ENCODE results near the gene CP. TPM values are rescaled to one million over a fixed set of nuclear protein-coding genes. Genes with fewer than 3 reads are reported as not detected.

Gene CP
- total RNA-seq, 1 experiment from 2014 or later = 6.8 TPM

DNA sequence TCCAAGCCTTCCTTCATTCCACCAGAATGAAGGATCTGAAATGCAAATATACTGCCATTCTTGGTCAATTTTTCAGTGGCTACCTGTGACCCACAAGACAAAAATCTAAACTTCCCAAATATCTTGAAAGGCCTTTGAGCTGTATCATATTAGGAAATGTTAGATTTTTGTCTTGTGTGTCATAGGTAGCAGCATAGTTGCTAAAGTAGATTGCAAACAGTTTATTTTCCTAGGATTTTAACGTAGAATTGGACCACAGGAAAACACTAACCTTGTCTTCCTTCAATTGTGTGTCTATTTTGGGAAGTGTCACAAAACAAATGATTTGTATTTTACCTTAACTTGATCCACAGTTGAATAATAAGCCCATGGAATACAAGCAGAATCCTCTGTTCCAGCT lies 42.4 kb downstream of the CP start:
- H3K36me3 Mint-ChIP-seq (ENCODE audit: insufficient read depth, unreplicated experiment) = peaks cover 4% of the 10 kb centered on the region
- H3K9me3 Mint-ChIP-seq (ENCODE audit: unreplicated experiment) = no peaks in the 10 kb centered on the region
- TF ChIP-seq, protein P1, sequence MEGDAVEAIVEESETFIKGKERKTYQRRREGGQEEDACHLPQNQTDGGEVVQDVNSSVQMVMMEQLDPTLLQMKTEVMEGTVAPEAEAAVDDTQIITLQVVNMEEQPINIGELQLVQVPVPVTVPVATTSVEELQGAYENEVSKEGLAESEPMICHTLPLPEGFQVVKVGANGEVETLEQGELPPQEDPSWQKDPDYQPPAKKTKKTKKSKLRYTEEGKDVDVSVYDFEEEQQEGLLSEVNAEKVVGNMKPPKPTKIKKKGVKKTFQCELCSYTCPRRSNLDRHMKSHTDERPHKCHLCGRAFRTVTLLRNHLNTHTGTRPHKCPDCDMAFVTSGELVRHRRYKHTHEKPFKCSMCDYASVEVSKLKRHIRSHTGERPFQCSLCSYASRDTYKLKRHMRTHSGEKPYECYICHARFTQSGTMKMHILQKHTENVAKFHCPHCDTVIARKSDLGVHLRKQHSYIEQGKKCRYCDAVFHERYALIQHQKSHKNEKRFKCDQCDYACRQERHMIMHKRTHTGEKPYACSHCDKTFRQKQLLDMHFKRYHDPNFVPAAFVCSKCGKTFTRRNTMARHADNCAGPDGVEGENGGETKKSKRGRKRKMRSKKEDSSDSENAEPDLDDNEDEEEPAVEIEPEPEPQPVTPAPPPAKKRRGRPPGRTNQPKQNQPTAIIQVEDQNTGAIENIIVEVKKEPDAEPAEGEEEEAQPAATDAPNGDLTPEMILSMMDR (IDR thresholded peaks at IDR 0.05; ENCODE audit: insufficient read depth in 1 of 2, low read depth in 1 of 2, low read length in 1 of 2, severe bottlenecking in 1 of 2, unreplicated experiment in 1 of 2) = no peak
- CTCF ChIA-PET = no interaction called here
- POLR2A ChIA-PET = no interaction called here
- no peaks in the 10 kb centered on the region for H3K9me3 ChIP-seq
- no peak overlapping the region for H3K27ac Mint-ChIP-seq (ENCODE audit: unreplicated experiment)
- intact Hi-C loops (cut with micrococcal nuclease; ENCODE audit: unreplicated experiment) = no loop called here
- no peaks in the 10 kb centered on the region for H3K27me3 ChIP-seq (replicated peaks; ENCODE audit: control insufficient read depth, insufficient read depth, low read length)
- no peak for DNase-seq
- H3K36me3 ChIP-seq (ENCODE audit: control insufficient read depth, insufficient read depth, low read length) = no peaks in the 10 kb centered on the region
- peaks cover 6% of the 10 kb centered on the region for H3K4me1 Mint-ChIP-seq (ENCODE audit: low read depth, unreplicated experiment)
- H3K4me3 Mint-ChIP-seq (ENCODE audit: unreplicated experiment) = no peak overlapping the region
- no peak overlapping the region for H3K4me3 ChIP-seq (ENCODE audit: low read depth, low read length)
- BruUV-seq (replicated peaks) = no TSS peak
- H3K27me3 Mint-ChIP-seq (ENCODE audit: insufficient read depth, unreplicated experiment) = no peaks in the 10 kb centered on the region
- H3K4me1 ChIP-seq = peaks cover 4% of the 10 kb centered on the region

GRCh38 chr3:149177122-149177521 lies 44.5 kb downstream of the CP start:
- Histone ChIP-seq H3K9me3 (no peaks in the 10 kb centered on the region), H3K27me3 (replicated peaks; ENCODE audit: control insufficient read depth, insufficient read depth, low read length) (no peaks in the 10 kb centered on the region), H3K36me3 (ENCODE audit: control insufficient read depth, insufficient read depth, low read length) (no peaks in the 10 kb centered on the region), H3K4me1 (no peaks in the 10 kb centered on the region; the same call in 1 of the 2 replicates), H3K4me3 (ENCODE audit: low read depth, low read length) (no peak overlapping the region)
- no peaks in the 10 kb centered on the region for H3K27me3 Mint-ChIP-seq (ENCODE audit: insufficient read depth, unreplicated experiment)
- peaks cover 12% of the 10 kb centered on the region for H3K36me3 Mint-ChIP-seq (ENCODE audit: insufficient read depth, unreplicated experiment)
- intact Hi-C loops (cut with micrococcal nuclease; ENCODE audit: unreplicated experiment) = no loop called here
- BruUV-seq (replicated peaks) = no TSS peak
- H3K27ac Mint-ChIP-seq (ENCODE audit: unreplicated experiment) = no peak overlapping the region
- no peaks in the 10 kb centered on the region for H3K9me3 Mint-ChIP-seq (ENCODE audit: unreplicated experiment)
- POLR2A ChIA-PET = no interaction called here
- CTCF ChIA-PET = no interaction called here
- no peak overlapping the region for H3K4me3 Mint-ChIP-seq (ENCODE audit: unreplicated experiment)
- DNase-seq = no peak
- peaks cover 6% of the 10 kb centered on the region for H3K4me1 Mint-ChIP-seq (ENCODE audit: low read depth, unreplicated experiment)
- TF ChIP-seq, protein P1 (IDR thresholded peaks at IDR 0.05; ENCODE audit: insufficient read depth in 1 of 2, low read depth in 1 of 2, low read length in 1 of 2, severe bottlenecking in 1 of 2, unreplicated experiment in 1 of 2) = no peak

DNA sequence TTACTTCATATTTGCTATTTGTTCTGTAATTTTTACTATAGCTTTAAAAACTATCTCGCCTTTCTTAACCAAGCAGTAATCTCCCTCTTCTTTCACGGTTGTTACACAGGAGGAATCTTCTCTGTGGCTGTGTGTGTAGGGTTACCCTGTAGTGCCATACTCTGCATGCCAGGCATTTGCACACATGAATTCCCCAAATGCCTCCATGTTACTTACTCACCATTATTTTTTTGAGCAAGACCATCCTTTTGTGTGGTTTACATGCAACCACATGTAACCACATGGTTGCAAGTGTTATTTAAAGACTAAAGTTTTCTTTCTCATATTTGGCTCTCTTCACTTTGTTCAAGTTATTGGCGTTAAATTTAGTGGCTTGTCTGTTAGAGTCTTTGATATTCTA lies 46.7 kb downstream of the CP start:
- Mint-ChIP-seq H3K4me3 (ENCODE audit: unreplicated experiment) (no peak overlapping the region), H3K27me3 (ENCODE audit: insufficient read depth, unreplicated experiment) (no peaks in the 10 kb centered on the region), H3K9me3 (ENCODE audit: unreplicated experiment) (no peaks in the 10 kb centered on the region), H3K27ac (ENCODE audit: unreplicated experiment) (no peak overlapping the region), H3K36me3 (ENCODE audit: insufficient read depth, unreplicated experiment) (peaks cover 18% of the 10 kb centered on the region), H3K4me1 (ENCODE audit: low read depth, unreplicated experiment) (peaks cover 6% of the 10 kb centered on the region)
- no peaks in the 10 kb centered on the region for H3K9me3 ChIP-seq
- DNase-seq = no peak
- H3K27me3 ChIP-seq (replicated peaks; ENCODE audit: control insufficient read depth, insufficient read depth, low read length) = no peaks in the 10 kb centered on the region
- H3K36me3 ChIP-seq (ENCODE audit: control insufficient read depth, insufficient read depth, low read length) = no peaks in the 10 kb centered on the region
- intact Hi-C loops (cut with micrococcal nuclease; ENCODE audit: unreplicated experiment) = no loop called here
- H3K4me3 ChIP-seq (ENCODE audit: low read depth, low read length) = no peak overlapping the region
- TF ChIP-seq, protein P1 (IDR thresholded peaks at IDR 0.05; ENCODE audit: insufficient read depth in 1 of 2, low read depth in 1 of 2, low read length in 1 of 2, severe bottlenecking in 1 of 2, unreplicated experiment in 1 of 2) = no peak
- no TSS peak for BruUV-seq (replicated peaks)
- ChIA-PET CTCF (no interaction called here), POLR2A (no interaction called here)
- H3K4me1 ChIP-seq = no peaks in the 10 kb centered on the region; the same call in 1 of the 2 replicates
